ENCODE results near the gene CPEB1.
"Not testable (repeated sequence)": the region's sequence is repeated elsewhere in the genome, so short reads cannot be mapped to it uniquely, and the experiment has no call there.

CPEB1 gene

GRCh38 chr15:82539691-82540054 is 107.5 kb downstream of the CPEB1 start:
- no peak for DNase-seq (ENCODE audit: low spot score)
- no peak for TF ChIP-seq CTCF (IDR thresholded peaks at IDR 0.05; ENCODE audit: extremely low read depth, insufficient read depth, missing control alignments)
- in situ Hi-C loops (cut with MboI; ENCODE audit: low pct_unique_long_range_greater_than_20kb, low sequenced_read_pairs, unreplicated experiment), result loop anchor here (10.0 to 25.0 kb wide), 3 partner anchors 277 to 465 kb away; partner anchors contain the start of genes EFL1 and SAXO2

- DNase-seq (ENCODE audit: low spot score), result no peak
- in situ Hi-C loops (cut with MboI; ENCODE audit: low pct_unique_long_range_greater_than_20kb, low sequenced_read_pairs, unreplicated experiment), result loop anchor here (10.0 to 25.0 kb wide), 3 partner anchors 277 to 466 kb away; partner anchors contain the start of genes EFL1 and SAXO2
These were observed 108.0 kb downstream of the CPEB1 start for GRCh38 chr15:82538961-82539690.

GRCh38 chr15:82537351-82537908 is 109.7 kb downstream of the CPEB1 start:
- in situ Hi-C loops (cut with MboI; ENCODE audit: low pct_unique_long_range_greater_than_20kb, low sequenced_read_pairs, unreplicated experiment), result loop anchor here (10.0 to 25.0 kb wide), 3 partner anchors 275 to 467 kb away; partner anchors contain the start of genes EFL1 and SAXO2
- no peak for TF ChIP-seq CTCF (IDR thresholded peaks at IDR 0.05; ENCODE audit: extremely low read depth, insufficient read depth, missing control alignments)
- no peak for DNase-seq (ENCODE audit: low spot score)

More at GRCh38 chr15:82538961-82539690, 108.0 kb downstream of the CPEB1 start:
- no peak for TF ChIP-seq CTCF (IDR thresholded peaks at IDR 0.05; ENCODE audit: extremely low read depth, insufficient read depth, missing control alignments)

GRCh38 chr15:82536409-82537350 is 110.5 kb downstream of the CPEB1 start:
- DNase-seq (ENCODE audit: low spot score), result no peak
- no peak for TF ChIP-seq CTCF (IDR thresholded peaks at IDR 0.05; ENCODE audit: extremely low read depth, insufficient read depth, missing control alignments)
- in situ Hi-C loops (cut with MboI; ENCODE audit: low pct_unique_long_range_greater_than_20kb, low sequenced_read_pairs, unreplicated experiment), result loop anchor here (10.0 to 25.0 kb wide), 3 partner anchors 274 to 468 kb away; partner anchors contain the start of genes EFL1 and SAXO2

- TF ChIP-seq CTCF (IDR thresholded peaks at IDR 0.05; ENCODE audit: extremely low read depth, insufficient read depth, missing control alignments), result no peak
- no peak for DNase-seq (ENCODE audit: low spot score)
- in situ Hi-C loops (cut with MboI; ENCODE audit: low pct_unique_long_range_greater_than_20kb, low sequenced_read_pairs, unreplicated experiment), result loop anchor here (10.0 to 25.0 kb wide), 3 partner anchors 273 to 469 kb away; partner anchors contain the start of genes EFL1 and SAXO2
These were observed 111.4 kb downstream of the CPEB1 start for GRCh38 chr15:82535566-82536408.

GRCh38 chr15:82535151-82535550 is 112.0 kb downstream of the CPEB1 start:
- DNase-seq (ENCODE audit: low spot score), result not testable (repeated sequence)
- in situ Hi-C loops (cut with MboI; ENCODE audit: low pct_unique_long_range_greater_than_20kb, low sequenced_read_pairs, unreplicated experiment), result loop anchor here (10.0 to 25.0 kb wide), 3 partner anchors 273 to 470 kb away; partner anchors contain the start of genes EFL1 and SAXO2

GRCh38 chr15:82534457-82534861 is 112.7 kb downstream of the CPEB1 start:
- in situ Hi-C loops (cut with MboI; ENCODE audit: low pct_unique_long_range_greater_than_20kb, low sequenced_read_pairs, unreplicated experiment), result loop anchor here (10.0 to 25.0 kb wide), 3 partner anchors 272 to 470 kb away; partner anchors contain the start of genes EFL1 and SAXO2
- not testable (repeated sequence) for DNase-seq (ENCODE audit: low spot score)

Data from GM13977 (cell line).